ENCODE measurements around the gene SCAF1.

SCAF1 gene

GRCh38 chr19:49641688-49642491 lies at the start of gene SCAF1:
TSS of gene SCAF1 (plus strand) at chr19:49642209. CDS start at chr19:49645027, 2,818 bp downstream.
- TF ChIP-seq ZFX (IDR thresholded peaks at IDR 0.05; ENCODE audit: borderline replicate concordance) (no peak), CTCF (IDR thresholded peaks at IDR 0.05) (no peak)
- peak within 1 kb of the TSS; percentile 83 for H3K27ac ChIP-seq

- H3K27ac ChIP-seq, result peak overlapping the region; percentile 98
- TF ChIP-seq CTCF (IDR thresholded peaks at IDR 0.05), result no peak
- TF ChIP-seq ZFX (IDR thresholded peaks at IDR 0.05; ENCODE audit: borderline replicate concordance), result no peak
Measured at GRCh38 chr19:49592486-49593232, 49.4 kb upstream of the SCAF1 start.

GRCh38 chr19:49593233-49594113 lies 48.5 kb upstream of the SCAF1 start:
- H3K27ac ChIP-seq, result peak overlapping the region; percentile 98
- TF ChIP-seq CTCF (IDR thresholded peaks at IDR 0.05), result no peak
- no peak for TF ChIP-seq ZFX (IDR thresholded peaks at IDR 0.05; ENCODE audit: borderline replicate concordance)

- peak overlapping the region; percentile 98 for H3K27ac ChIP-seq
Measured at GRCh38 chr19:49594157-49594992, 47.6 kb upstream of the SCAF1 start.

GRCh38 chr19:49594993-49595818 lies 46.8 kb upstream of the SCAF1 start:
- no peak for TF ChIP-seq ZFX (IDR thresholded peaks at IDR 0.05; ENCODE audit: borderline replicate concordance)
- no peak for TF ChIP-seq CTCF (IDR thresholded peaks at IDR 0.05)
- no peak overlapping the region for H3K27ac ChIP-seq

More at GRCh38 chr19:49594157-49594992, 47.6 kb upstream of the SCAF1 start:
- TF ChIP-seq ZFX (IDR thresholded peaks at IDR 0.05; ENCODE audit: borderline replicate concordance) (no peak), CTCF (IDR thresholded peaks at IDR 0.05) (no peak)
